Measurements from ENCODE around the gene HSPA1A.
"Not testable (repeated sequence)": the region's sequence is repeated elsewhere in the genome, so short reads cannot be mapped to it uniquely, and the experiment has no call there.

HSPA1A gene

GRCh38 chr6:31861919-31862343, 46.6 kb downstream of the HSPA1A start:
- DNase-seq (ENCODE audit: low read depth) = peak; percentile 11

GRCh38 chr6:31862344-31863235, 47.2 kb downstream of the HSPA1A start, which contains the start of gene NEU1:
NEU1 (minus strand) TSS chr6:31862821; CDS start chr6:31862776, 45 bp downstream.
- H3K27me3 ChIP-seq (replicated peaks; ENCODE audit: control insufficient read depth, insufficient read depth, low read length) = no peaks in the 10 kb centered on the region
- H3K4me3 ChIP-seq (ENCODE audit: low read length) = peak within 1 kb of the TSS; percentile 86
- H3K4me1 ChIP-seq (ENCODE audit: control insufficient read depth, insufficient read depth, low read length) = peaks cover 14% of the 10 kb centered on the region
- peak; percentile 100 for DNase-seq (ENCODE audit: low read depth)
- peaks cover 31% of the 10 kb centered on the region for H3K36me3 ChIP-seq (ENCODE audit: control insufficient read depth, insufficient read depth, low read length, severe bottlenecking)
- peak within 1 kb of the TSS; percentile 85 for H3K9ac ChIP-seq (ENCODE audit: low read length)
- no peaks in the 10 kb centered on the region for H3K9me3 ChIP-seq (ENCODE audit: control insufficient read depth, low read length)

More at GRCh38 chr6:31861919-31862343, 46.6 kb downstream of the HSPA1A start:
- H3K9ac ChIP-seq (ENCODE audit: low read length) = peak overlapping the region; percentile 85
- H3K4me1 ChIP-seq (ENCODE audit: control insufficient read depth, insufficient read depth, low read length) = peaks cover 14% of the 10 kb centered on the region
- H3K27me3 ChIP-seq (replicated peaks; ENCODE audit: control insufficient read depth, insufficient read depth, low read length) = no peaks in the 10 kb centered on the region
- no peaks in the 10 kb centered on the region for H3K9me3 ChIP-seq (ENCODE audit: control insufficient read depth, low read length)
- H3K36me3 ChIP-seq (ENCODE audit: control insufficient read depth, insufficient read depth, low read length, severe bottlenecking) = peaks cover 38% of the 10 kb centered on the region
- peak overlapping the region; percentile 86 for H3K4me3 ChIP-seq (ENCODE audit: low read length)

GRCh38 chr6:31864123-31864562, 48.8 kb downstream of the HSPA1A start:
- Histone ChIP-seq H3K4me1 (ENCODE audit: control insufficient read depth, insufficient read depth, low read length) (peaks cover 14% of the 10 kb centered on the region), H3K4me3 (ENCODE audit: low read length) (peak overlapping the region; percentile 85), H3K9ac (ENCODE audit: low read length) (peak overlapping the region; percentile 76), H3K36me3 (ENCODE audit: control insufficient read depth, insufficient read depth, low read length, severe bottlenecking) (peaks cover 22% of the 10 kb centered on the region)
- not testable (repeated sequence) for H3K27me3 ChIP-seq (replicated peaks; ENCODE audit: control insufficient read depth, insufficient read depth, low read length); H3K9me3 ChIP-seq (ENCODE audit: control insufficient read depth, low read length); DNase-seq (ENCODE audit: low read depth)

GRCh38 chr6:31864818-31865204, 49.5 kb downstream of the HSPA1A start:
- Histone ChIP-seq H3K27me3 (replicated peaks; ENCODE audit: control insufficient read depth, insufficient read depth, low read length) (peaks cover 7% of the 10 kb centered on the region), H3K36me3 (ENCODE audit: control insufficient read depth, insufficient read depth, low read length, severe bottlenecking) (peaks cover 15% of the 10 kb centered on the region), H3K4me3 (ENCODE audit: low read length) (no peak overlapping the region), H3K9ac (ENCODE audit: low read length) (peak overlapping the region; percentile 76), H3K9me3 (ENCODE audit: control insufficient read depth, low read length) (no peaks in the 10 kb centered on the region), H3K4me1 (ENCODE audit: control insufficient read depth, insufficient read depth, low read length) (peaks cover 14% of the 10 kb centered on the region)
- DNase-seq (ENCODE audit: low read depth) = no peak

- peaks cover 14% of the 10 kb centered on the region for H3K4me1 ChIP-seq (ENCODE audit: control insufficient read depth, insufficient read depth, low read length)
Measured at GRCh38 chr6:31865205-31866118, 50.1 kb downstream of the HSPA1A start.

More at GRCh38 chr6:31865205-31866118, 50.1 kb downstream of the HSPA1A start:
- peaks cover 7% of the 10 kb centered on the region for H3K27me3 ChIP-seq (replicated peaks; ENCODE audit: control insufficient read depth, insufficient read depth, low read length)
- peaks cover 8% of the 10 kb centered on the region for H3K36me3 ChIP-seq (ENCODE audit: control insufficient read depth, insufficient read depth, low read length, severe bottlenecking)
- H3K9ac ChIP-seq (ENCODE audit: low read length) = no peak overlapping the region
- H3K9me3 ChIP-seq (ENCODE audit: control insufficient read depth, low read length) = no peaks in the 10 kb centered on the region
- no peak overlapping the region for H3K4me3 ChIP-seq (ENCODE audit: low read length)
- DNase-seq (ENCODE audit: low read depth) = no peak

All from adipocyte (in vitro differentiated cells).